HEK293T (cell line): ENCODE results near the gene SH3RF3.

Experiments used
- BHLHE40 ChIP-seq: fragments of 450-650 bp; IDR thresholded peaks from 2 replicates; pipeline ENCODE4 v1.6.1; 2016; ENCODE audit warnings: mild to moderate bottlenecking, moderate library complexity, borderline replicate concordance
- ELF4 ChIP-seq: fragments of 450-650 bp; IDR thresholded peaks from 2 replicates; pipeline ENCODE4 v1.6.1; 2017; ENCODE audit warnings: antibody characterized with exemption
- FOXA1 ChIP-seq: fragments of 450-650 bp; IDR thresholded peaks from 2 replicates; pipeline ENCODE4 v1.6.1; 2016; ENCODE audit warnings: mild to moderate bottlenecking
- FOXK2 ChIP-seq: fragments of 450-650 bp; IDR thresholded peaks from 2 replicates; pipeline ENCODE4 v1.6.1; 2016; ENCODE audit warnings: mild to moderate bottlenecking
- FOXM1 ChIP-seq: fragments of 450-650 bp; IDR thresholded peaks from 2 replicates; pipeline ENCODE4 v1.6.1; 2017; ENCODE audit warnings: mild to moderate bottlenecking, borderline replicate concordance
- HDGF ChIP-seq: fragments of 450-650 bp; IDR thresholded peaks from 2 replicates; pipeline ENCODE4 v1.6.1; 2017; ENCODE audit warnings: antibody characterized with exemption, borderline replicate concordance
- SUZ12 ChIP-seq: fragments of 450-650 bp; IDR thresholded peaks from 2 replicates; pipeline ENCODE4 v1.6.1; 2016; ENCODE audit warnings: mild to moderate bottlenecking

DNA sequence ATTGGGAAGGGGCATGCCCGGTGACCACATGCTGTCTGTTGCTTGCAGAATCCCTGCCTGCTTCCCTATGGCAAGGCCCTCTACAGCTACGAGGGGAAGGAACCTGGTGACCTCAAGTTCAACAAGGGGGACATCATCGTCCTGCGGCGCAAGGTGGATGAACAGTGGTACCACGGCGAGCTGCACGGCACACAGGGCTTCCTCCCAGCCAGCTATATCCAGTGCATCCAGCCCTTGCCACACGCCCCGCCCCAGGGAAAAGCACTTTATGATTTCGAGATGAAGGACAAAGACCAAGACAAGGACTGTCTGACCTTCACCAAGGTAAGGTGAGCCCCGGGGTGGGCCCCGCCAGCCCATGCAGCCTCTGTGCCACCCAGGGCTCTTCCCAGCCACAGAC lies 218.6 kb downstream of the SH3RF3 start:
- TF ChIP-seq ELF4: no peak
- TF ChIP-seq SUZ12: no peak
- TF ChIP-seq FOXA1: no peak
- no peak for TF ChIP-seq FOXK2
- TF ChIP-seq FOXM1: no peak
- no peak for TF ChIP-seq BHLHE40
- TF ChIP-seq HDGF: no peak
